Activated CD4-positive, alpha-beta T cell treated with anti-CD3 and anti-CD28 coated beads, Interleukin-2, amount 10 ng/mL, durations not matched to agents 7 days and 5 days (primary cell): ENCODE data around the gene ISOC2. TPM values are rescaled to one million over a fixed set of nuclear protein-coding genes. Genes with fewer than 3 reads are reported as not detected.
"Not testable (repeated sequence)": the region's sequence is repeated elsewhere in the genome, so short reads cannot be mapped to it uniquely, and the experiment has no call there.

Experiments
- CTCF ChIA-PET: fragments of 350-600 bp; sonication (Branson Sonifier 250); formaldehyde crosslinking; loops from one replicate; lab custom pipeline; 2021; ENCODE audit warnings: antibody characterized with exemption; lab: Charles Lee
- POLR2A ChIA-PET: fragments of 350-600 bp; sonication (Branson Sonifier 250); formaldehyde crosslinking; loops from one replicate; lab custom pipeline; 2021; ENCODE audit warnings: antibody characterized with exemption; lab: Charles Lee
- DNase-seq: peaks from one replicate; pipeline ENCODE4 v3.0.0-alpha.2; 2020
- H3K27ac Mint-ChIP-seq: one replicate; pipeline ENCODE4 v1.8.0; 2021; ENCODE audit warnings: mild to moderate bottlenecking, moderate library complexity, mixed read lengths
- H3K27me3 Mint-ChIP-seq: one replicate; pipeline ENCODE4 v1.8.0; 2021; ENCODE audit warnings: mixed read lengths
- H3K36me3 Mint-ChIP-seq: one replicate; pipeline ENCODE4 v1.8.0; 2021; ENCODE audit warnings: low read depth, mixed read lengths
- H3K4me1 Mint-ChIP-seq: one replicate; pipeline ENCODE4 v1.8.0; 2021; ENCODE audit warnings: mixed read lengths
- H3K4me3 Mint-ChIP-seq: one replicate; pipeline ENCODE4 v1.8.0; 2021; ENCODE audit warnings: mild to moderate bottlenecking, moderate library complexity, mixed read lengths
- H3K9me3 Mint-ChIP-seq: one replicate; pipeline ENCODE4 v1.8.0; 2021; ENCODE audit warnings: mixed read lengths
- total RNA-seq, 2 experiments: library from RNA; stranded (reverse); gene quantifications; one replicate each; pipeline ENCODE4 v1.2.3, GENCODE V29; 2021

Gene ISOC2
- total RNA-seq, 2 experiments from 2014 or later = 18.9 to 20.7 TPM

- Mint-ChIP-seq H3K27ac (no peak overlapping the region), H3K4me1 (peaks cover 29% of the 10 kb centered on the region), H3K36me3 (peaks cover 6% of the 10 kb centered on the region), H3K4me3 (no peak overlapping the region), H3K27me3 (peaks cover 8% of the 10 kb centered on the region), H3K9me3 (no peaks in the 10 kb centered on the region)
- POLR2A ChIA-PET = no interaction called here
- CTCF ChIA-PET = interaction anchor here (1.4 to 2.0 kb wide), 2 partner anchors 9 to 10 kb away, joined by 3 to 6 read pairs; no protein-coding TSS in a partner anchor
- no peak for DNase-seq
Measured at GRCh38 chr19:55457683-55458457, 3.6 kb downstream of the ISOC2 start.

- H3K27me3 Mint-ChIP-seq = peaks cover 16% of the 10 kb centered on the region
Measured at GRCh38 chr19:55456347-55456746, 5.1 kb downstream of the ISOC2 start.

GRCh38 chr19:55455576-55456235, 5.7 kb downstream of the ISOC2 start:
- POLR2A ChIA-PET = no interaction called here
- H3K9me3 Mint-ChIP-seq = no peaks in the 10 kb centered on the region
- H3K36me3 Mint-ChIP-seq = peaks cover 6% of the 10 kb centered on the region
- no peak overlapping the region for H3K4me3 Mint-ChIP-seq
- peaks cover 20% of the 10 kb centered on the region for H3K27me3 Mint-ChIP-seq
- CTCF ChIA-PET = interaction anchor here (0.5 to 0.6 kb wide), 2 partner anchors 22 to 32 kb away, joined by 3 to 5 read pairs; no protein-coding TSS in a partner anchor
- peaks cover 16% of the 10 kb centered on the region for H3K4me1 Mint-ChIP-seq
- no peak overlapping the region for H3K27ac Mint-ChIP-seq
- DNase-seq = no peak

More at GRCh38 chr19:55456347-55456746, 5.1 kb downstream of the ISOC2 start:
- peaks cover 6% of the 10 kb centered on the region for H3K36me3 Mint-ChIP-seq
- H3K4me3 Mint-ChIP-seq = no peak overlapping the region
- DNase-seq = no peak
- ChIA-PET POLR2A (no interaction called here), CTCF (no interaction called here)
- peaks cover 20% of the 10 kb centered on the region for H3K4me1 Mint-ChIP-seq
- H3K27ac Mint-ChIP-seq = no peak overlapping the region
- H3K9me3 Mint-ChIP-seq = no peaks in the 10 kb centered on the region

- POLR2A ChIA-PET = no interaction called here
- H3K9me3 Mint-ChIP-seq = no peaks in the 10 kb centered on the region
Measured at GRCh38 chr19:55454787-55455243, 6.6 kb downstream of the ISOC2 start.

GRCh38 chr19:55453511-55454260, 7.8 kb downstream of the ISOC2 start:
- Mint-ChIP-seq H3K4me1 (peaks cover 9% of the 10 kb centered on the region), H3K27me3 (peaks cover 26% of the 10 kb centered on the region), H3K36me3 (peaks cover 6% of the 10 kb centered on the region), H3K4me3 (no peak overlapping the region), H3K9me3 (no peaks in the 10 kb centered on the region), H3K27ac (peak overlapping the region; percentile 11)
- ChIA-PET CTCF (interaction anchor here (0.5 to 2.0 kb wide), 10 partner anchors 8 to 312 kb away, joined by 3 to 11 read pairs (median 4); partner anchors contain the start of gene ISOC2), POLR2A (no interaction called here)
- no peak for DNase-seq

More at GRCh38 chr19:55454787-55455243, 6.6 kb downstream of the ISOC2 start:
- H3K27me3 Mint-ChIP-seq = peaks cover 25% of the 10 kb centered on the region
- H3K4me3 Mint-ChIP-seq = no peak overlapping the region
- peaks cover 6% of the 10 kb centered on the region for H3K36me3 Mint-ChIP-seq
- H3K27ac Mint-ChIP-seq = no peak overlapping the region
- H3K4me1 Mint-ChIP-seq = peaks cover 9% of the 10 kb centered on the region
- DNase-seq = peak; percentile 63
- CTCF ChIA-PET = interaction anchor here (0.5 to 0.6 kb wide), 2 partner anchors 23 to 31 kb away, joined by 3 to 5 read pairs; no protein-coding TSS in a partner anchor

- H3K9me3 Mint-ChIP-seq = no peaks in the 10 kb centered on the region
- ChIA-PET CTCF (interaction anchor here (0.5 to 2.0 kb wide), 8 partner anchors 9 to 292 kb away, joined by 3 to 11 read pairs (median 4); partner anchors contain the start of gene ISOC2), POLR2A (no interaction called here)
- H3K27me3 Mint-ChIP-seq = peaks cover 26% of the 10 kb centered on the region
- peaks cover 9% of the 10 kb centered on the region for H3K4me1 Mint-ChIP-seq
- H3K36me3 Mint-ChIP-seq = peaks cover 6% of the 10 kb centered on the region
- DNase-seq = peak; percentile 43
- H3K27ac Mint-ChIP-seq = no peak overlapping the region
- no peak overlapping the region for H3K4me3 Mint-ChIP-seq
Measured at GRCh38 chr19:55452749-55453346, 8.6 kb downstream of the ISOC2 start.

- Mint-ChIP-seq H3K9me3 (no peaks in the 10 kb centered on the region), H3K4me3 (no peak overlapping the region), H3K36me3 (peaks cover 6% of the 10 kb centered on the region), H3K27me3 (peaks cover 26% of the 10 kb centered on the region), H3K27ac (no peak overlapping the region), H3K4me1 (peaks cover 9% of the 10 kb centered on the region)
- POLR2A ChIA-PET = no interaction called here
- no peak for DNase-seq
- CTCF ChIA-PET = interaction anchor here (0.7 to 2.0 kb wide), 3 partner anchors 16 to 348 kb away, joined by 4 to 11 read pairs (median 4); no protein-coding TSS in a partner anchor
Measured at GRCh38 chr19:55451965-55452748, 9.3 kb downstream of the ISOC2 start.

- Mint-ChIP-seq H3K4me3 (no peak overlapping the region), H3K4me1 (peaks cover 9% of the 10 kb centered on the region), H3K36me3 (peaks cover 6% of the 10 kb centered on the region), H3K27me3 (peaks cover 26% of the 10 kb centered on the region), H3K9me3 (no peaks in the 10 kb centered on the region), H3K27ac (no peak overlapping the region)
- ChIA-PET POLR2A (no interaction called here), CTCF (interaction anchor here (0.6 to 0.8 kb wide), 3 partner anchors 128 to 347 kb away, joined by 4 to 6 read pairs (median 4); no protein-coding TSS in a partner anchor)
- DNase-seq = no peak
Measured at GRCh38 chr19:55451163-55451964, 10.1 kb downstream of the ISOC2 start.

- no peak overlapping the region for H3K4me3 Mint-ChIP-seq
- CTCF ChIA-PET = interaction anchor here (1.4 kb wide), 1 partner anchor 54 kb away, joined by 4 read pairs; no protein-coding TSS in a partner anchor
- H3K4me1 Mint-ChIP-seq = peaks cover 6% of the 10 kb centered on the region
- POLR2A ChIA-PET = no interaction called here
- H3K27me3 Mint-ChIP-seq = peaks cover 35% of the 10 kb centered on the region
- H3K9me3 Mint-ChIP-seq = no peaks in the 10 kb centered on the region
- H3K27ac Mint-ChIP-seq = no peak overlapping the region
- no peak for DNase-seq
- H3K36me3 Mint-ChIP-seq = peaks cover 3% of the 10 kb centered on the region
Measured at GRCh38 chr19:55449469-55449868, 12.0 kb downstream of the ISOC2 start.

- H3K4me3 Mint-ChIP-seq, POLR2A ChIA-PET, CTCF ChIA-PET, H3K4me1 Mint-ChIP-seq, DNase-seq, H3K9me3 Mint-ChIP-seq, H3K36me3 Mint-ChIP-seq, H3K27ac Mint-ChIP-seq: not testable (repeated sequence)
- peaks cover 41% of the 10 kb centered on the region for H3K27me3 Mint-ChIP-seq
Measured at GRCh38 chr19:55448175-55448490, 13.3 kb downstream of the ISOC2 start.
